ACHN (cell line): ENCODE measurements around the gene PLCL2.

ENCODE experiments used
- DNase-seq: peaks from one replicate; pipeline ENCODE4 v3.0.0-alpha.2; 2015
- in situ Hi-C: cut with HindIII; loops from 2 replicates; pipeline ENCODE4 v1.10.0; 2017; ENCODE audit warnings: low sequenced_read_pairs, low pct_ligation_motif_present, low pct_unique_long_range_greater_than_20kb

Gene PLCL2

DNA sequence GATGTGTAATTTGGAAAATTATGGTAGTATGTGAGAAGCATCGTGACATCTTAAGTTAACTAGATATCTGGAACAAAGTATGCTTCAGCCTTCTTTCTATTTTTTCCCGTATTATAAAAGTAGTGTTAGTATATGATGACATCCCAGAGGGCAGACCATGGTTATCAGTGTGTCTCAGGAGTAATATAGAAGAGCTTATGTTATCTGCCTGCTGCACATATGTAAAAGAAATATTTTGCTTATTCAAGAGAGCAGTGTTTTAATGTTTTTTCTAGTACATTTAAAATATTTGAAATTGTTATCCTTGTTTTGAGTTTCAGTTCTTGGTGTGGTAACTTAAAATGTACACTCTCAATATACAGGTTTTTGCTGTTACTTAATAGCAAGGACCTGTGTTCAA is 24.1 kb downstream of the PLCL2 start:
- DNase-seq = no peak
- in situ Hi-C loops = no loop called here

DNA sequence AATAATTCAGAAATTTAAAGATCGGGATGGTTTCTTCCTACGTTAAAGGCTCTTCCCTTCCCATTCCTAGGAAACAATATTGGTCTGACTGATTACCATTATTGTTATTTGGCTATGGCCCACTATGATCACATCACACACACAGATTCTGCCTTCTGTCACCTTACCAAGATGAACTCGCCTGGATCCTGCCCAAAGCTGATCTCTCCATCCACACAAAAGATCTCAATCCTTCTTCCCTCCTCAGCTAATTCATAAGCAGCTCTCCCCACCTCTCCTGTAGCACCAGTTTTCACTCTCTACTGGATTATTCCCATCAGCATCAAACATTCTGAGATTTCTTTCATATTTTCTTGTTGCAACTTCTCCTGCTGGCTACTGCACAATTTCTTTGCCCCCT is 25.0 kb downstream of the PLCL2 start:
- no peak for DNase-seq
- in situ Hi-C loops = no loop called here

DNA sequence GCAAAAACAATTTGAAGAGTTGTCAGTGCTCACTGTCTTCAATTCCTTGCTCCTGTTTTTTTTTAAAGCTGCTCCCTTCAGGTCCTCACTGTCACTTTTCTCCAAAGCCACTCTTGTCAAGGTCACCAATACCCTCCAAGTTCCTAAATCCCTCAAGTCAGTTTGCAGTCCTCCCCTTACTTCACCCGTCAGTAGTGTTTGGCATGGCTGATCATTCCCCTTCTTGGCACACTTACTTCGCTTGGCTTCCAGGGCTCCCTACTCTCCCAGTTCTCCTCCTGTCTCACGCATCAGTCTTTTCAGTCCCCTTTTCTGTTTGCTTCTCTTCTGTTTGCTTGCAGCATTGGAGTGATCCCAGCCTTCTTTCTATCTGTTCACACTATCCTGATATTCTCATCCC is 25.5 kb downstream of the PLCL2 start:
- DNase-seq = no peak
- in situ Hi-C loops = no loop called here

DNA sequence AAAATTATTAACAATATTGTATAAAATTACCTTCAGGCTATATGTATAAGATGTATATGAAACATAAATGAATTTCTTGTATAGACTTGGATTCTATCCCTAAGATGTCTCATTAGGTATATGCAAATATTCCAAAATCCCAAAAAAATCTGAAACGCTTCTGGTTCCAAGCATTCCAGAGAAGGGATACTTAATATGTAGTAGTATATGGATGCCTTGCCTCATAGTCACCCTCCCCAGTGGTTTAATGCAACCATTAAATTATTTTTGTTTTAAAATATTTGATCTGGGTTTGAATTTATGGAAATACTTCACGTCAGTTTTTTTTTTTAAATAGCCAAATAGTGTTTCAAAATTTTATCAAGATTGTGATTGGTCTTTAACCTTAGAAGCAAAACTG is 27.2 kb downstream of the PLCL2 start:
- in situ Hi-C loops = no loop called here
- DNase-seq = no peak

DNA sequence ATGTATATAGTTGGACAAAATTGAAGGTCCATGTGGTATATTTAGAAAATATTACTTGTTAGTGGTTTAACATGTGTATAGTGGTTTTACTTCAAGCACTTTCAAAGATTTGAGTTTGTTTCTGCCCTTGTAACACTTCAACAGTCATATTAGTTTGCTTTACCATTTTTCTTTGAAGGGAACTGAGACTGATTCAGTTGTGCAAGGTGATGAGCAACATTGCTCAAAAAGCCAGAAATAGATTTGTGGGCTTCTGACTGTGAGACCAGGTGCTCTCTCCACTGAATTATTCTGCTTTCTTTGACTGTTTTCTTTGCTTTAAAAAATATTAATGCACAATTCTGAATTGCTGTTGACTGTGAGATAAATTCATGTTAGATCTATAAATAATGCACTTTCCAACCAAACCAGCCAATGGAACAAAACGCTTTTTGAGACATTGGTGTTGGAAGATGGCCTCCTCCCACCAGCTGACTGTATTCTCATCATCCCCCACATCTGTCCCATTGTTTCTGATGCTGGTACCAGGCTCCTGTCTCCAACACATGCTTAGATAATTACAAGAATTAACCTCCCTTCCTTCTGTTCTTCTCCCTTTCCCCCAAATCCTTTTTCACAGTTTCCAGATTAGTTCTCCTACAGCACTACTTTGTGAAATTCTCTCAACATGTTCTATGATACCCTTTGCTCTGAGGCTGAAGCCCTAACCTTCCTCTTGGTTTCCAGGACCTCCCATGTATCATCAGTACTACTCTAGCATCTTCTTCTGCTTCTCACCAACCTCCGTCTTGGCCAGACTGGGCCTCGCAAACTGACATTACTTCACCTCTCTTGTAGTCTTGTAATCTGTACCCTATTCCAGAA is 27.9 kb downstream of the PLCL2 start:
- DNase-seq = no peak
- in situ Hi-C loops = no loop called here

DNA sequence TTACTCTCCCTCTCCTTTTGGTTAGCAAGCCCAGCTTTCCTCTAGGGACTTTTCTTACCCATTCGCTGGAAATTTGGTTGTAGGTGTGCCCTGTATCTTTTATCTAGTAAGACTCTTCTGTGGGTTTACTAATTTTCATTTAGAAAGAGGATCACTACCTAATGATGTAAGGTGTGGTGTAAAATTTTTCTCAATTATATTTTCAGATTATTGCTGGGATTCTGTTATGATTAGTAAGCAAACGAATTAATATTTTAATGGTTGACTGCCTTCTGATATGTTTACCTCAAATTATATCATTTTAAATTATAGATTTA is 28.5 kb downstream of the PLCL2 start:
- DNase-seq = no peak
- in situ Hi-C loops = no loop called here

DNA sequence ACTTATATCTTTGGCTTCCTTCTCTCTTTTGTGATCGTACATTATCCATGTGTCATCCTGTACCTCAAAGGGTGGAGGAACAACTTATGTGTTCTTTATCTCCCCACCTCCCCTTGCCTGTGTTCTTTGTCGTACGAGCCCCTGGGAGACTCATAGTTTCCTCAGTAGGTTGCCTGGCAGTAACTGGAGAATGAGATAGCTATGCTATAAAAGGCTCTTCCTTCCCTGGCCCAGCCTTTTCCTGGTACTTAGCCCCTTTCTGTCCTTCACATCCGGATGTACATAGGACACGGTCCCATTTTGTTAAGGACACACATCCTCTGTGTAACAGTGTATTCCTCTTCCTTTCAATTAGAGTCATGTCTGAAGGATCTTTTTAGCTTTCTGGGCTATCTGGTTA is 32.1 kb downstream of the PLCL2 start:
- no peak for DNase-seq

DNA sequence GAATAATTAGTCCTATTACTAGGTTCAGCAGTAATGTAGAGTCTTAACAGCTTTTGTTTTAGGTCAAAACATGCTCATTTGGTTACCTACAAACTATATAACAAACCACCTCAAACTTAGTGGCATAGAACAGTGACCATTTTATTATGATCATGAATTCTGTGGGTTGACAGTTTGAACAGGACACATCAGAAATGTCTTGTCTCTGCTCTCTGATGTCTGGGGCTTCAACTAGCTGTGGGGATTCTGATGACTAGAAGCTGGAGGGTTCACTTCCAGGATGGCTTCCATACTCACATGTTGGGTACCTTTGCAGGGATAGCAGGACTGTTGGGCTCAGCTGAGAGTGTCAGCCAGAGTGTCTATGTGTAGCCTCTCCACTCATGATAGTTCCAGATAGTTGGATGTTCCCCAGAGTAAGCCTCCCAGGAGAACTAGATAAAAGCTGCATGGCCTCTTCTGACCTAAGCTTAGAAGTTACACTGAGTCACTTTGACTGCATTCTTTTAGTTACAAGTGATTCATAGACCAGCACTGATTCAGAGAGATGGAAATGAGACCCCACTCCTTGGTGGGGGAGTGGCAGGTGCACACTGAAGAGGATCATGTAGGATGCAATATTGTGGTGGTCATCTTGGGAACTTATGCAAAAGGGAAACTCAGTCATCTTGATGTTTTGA is 32.6 kb downstream of the PLCL2 start:
- in situ Hi-C loops = no loop called here
- DNase-seq = peak; percentile 46

More for the DNA sequence above, 32.1 kb downstream of the PLCL2 start:
- in situ Hi-C loops = no loop called here

DNA sequence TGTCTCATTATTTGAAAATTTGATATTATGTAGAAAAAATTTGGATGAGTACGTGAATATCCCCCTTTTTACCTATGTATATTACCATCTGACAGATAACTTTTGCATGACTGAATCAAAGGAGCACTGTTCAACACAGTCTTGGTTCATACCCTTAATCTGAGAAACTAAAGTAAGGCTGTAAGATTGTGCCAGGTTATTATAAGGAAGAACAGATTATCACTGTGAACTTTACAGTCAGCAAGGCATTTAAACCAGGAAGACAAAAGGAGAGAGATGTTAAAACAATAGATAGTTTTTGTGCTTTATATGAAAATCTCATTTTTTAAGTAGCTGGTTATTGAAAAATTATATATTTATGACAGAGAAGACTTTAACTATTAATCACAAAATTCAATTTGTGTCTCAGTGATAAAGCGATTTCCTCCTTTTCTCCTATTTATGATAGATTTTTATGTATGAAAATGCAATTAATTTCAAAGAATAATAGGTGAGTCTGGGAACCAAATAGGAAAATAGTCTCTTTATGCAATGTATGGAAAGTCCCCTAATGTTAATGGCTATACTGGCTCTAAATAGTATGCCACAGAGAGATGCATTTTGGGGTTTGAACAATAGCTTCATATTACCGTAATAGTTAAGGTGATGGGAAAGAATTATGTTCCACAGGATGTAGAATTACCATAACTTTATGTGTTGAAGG is 33.4 kb downstream of the PLCL2 start:
- in situ Hi-C loops = no loop called here
- no peak for DNase-seq

DNA sequence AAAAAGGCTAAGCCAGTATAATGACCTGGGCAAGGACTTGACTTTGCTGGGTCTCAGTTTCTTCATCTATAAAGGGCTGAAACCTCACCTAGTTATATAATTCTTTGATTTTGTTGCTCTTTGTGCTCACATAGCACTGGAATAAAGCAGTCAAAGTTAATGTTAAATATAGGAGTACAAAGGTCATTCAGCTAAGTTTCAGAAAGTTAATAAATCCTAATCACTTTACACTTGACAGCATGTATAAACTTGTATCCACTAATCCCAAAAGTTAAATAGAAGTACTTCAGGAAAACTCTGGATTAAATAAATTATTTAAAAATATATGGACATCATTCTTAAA is 33.9 kb downstream of the PLCL2 start:
- in situ Hi-C loops = no loop called here
- peak; percentile 9 for DNase-seq

DNA sequence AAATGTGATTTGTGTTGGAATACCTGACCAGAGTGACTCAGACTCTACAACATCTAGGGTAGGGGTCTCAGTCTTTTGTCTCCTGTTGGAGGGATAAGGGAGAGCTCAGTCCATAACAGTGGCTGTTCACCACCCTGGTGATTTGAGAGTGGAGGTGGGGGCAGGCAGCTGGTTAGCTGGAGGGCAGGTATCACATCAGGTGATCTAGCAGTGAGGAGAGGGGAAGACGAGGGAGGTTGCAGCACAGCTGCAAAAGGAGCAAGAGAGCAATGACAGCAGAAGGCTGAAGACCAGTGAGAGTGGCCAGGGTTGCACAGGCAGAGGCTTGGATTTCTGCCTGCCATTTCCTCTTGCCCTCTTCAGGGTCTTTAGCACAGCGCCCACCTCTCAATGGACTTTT is 38.4 kb downstream of the PLCL2 start:
- in situ Hi-C loops = no loop called here
- DNase-seq = no peak

DNA sequence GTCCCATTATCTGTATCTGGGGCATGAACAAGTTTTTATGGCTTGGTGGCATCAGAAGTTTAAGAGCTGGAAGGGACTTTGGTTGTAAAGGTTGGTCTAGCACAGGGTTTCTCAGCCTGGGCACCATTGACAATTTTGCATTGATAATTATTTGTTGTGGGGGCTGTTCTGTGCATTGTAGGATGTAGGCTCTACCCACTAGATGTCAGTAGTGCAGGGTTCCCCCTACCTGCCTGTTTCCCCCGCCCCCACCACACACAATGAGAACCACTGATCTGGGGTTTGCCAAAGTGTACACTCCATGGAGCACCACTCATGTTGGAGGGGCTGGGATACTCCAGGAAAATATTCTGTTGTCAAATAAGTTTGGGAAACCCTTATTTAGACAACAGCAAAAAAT is 42.7 kb downstream of the PLCL2 start:
- in situ Hi-C loops = no loop called here

DNA sequence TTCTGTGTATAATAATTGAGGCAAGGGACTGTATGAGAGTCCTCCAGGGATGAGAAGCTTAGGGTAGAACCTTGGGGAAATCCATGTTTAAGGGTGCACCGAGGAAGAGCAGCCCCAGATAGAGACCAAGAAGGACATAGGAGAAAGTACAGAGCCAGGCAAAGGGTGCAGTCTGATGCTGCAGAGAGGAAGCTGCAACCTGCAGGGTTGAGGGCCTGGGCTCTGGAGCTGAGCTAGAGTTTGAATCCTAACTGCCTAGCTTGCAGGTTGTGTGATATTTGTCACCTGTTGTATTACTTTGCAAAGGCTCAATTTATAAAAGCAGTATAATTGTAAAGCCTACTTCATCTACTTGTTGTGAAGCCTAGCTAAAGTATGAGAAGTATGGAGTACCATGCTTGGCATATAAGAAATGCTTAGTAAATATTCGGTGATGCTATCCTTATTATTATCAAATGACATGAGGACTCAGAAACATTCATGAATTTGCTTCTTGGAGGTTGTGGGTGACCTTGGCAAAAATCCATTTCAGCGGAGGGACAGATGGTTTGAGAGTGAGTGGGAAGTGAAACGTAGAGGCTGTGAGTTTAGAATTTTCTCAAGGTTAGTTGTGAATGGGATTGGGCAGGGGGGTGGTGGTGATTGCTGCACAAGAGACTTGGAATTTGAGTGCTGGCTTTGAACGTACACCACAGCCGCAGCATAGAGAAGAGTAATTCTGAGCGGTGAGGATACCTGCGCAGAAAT is 43.8 kb downstream of the PLCL2 start:
- no peak for DNase-seq
- in situ Hi-C loops = no loop called here

More for the DNA sequence above, 42.7 kb downstream of the PLCL2 start:
- DNase-seq = no peak

DNA sequence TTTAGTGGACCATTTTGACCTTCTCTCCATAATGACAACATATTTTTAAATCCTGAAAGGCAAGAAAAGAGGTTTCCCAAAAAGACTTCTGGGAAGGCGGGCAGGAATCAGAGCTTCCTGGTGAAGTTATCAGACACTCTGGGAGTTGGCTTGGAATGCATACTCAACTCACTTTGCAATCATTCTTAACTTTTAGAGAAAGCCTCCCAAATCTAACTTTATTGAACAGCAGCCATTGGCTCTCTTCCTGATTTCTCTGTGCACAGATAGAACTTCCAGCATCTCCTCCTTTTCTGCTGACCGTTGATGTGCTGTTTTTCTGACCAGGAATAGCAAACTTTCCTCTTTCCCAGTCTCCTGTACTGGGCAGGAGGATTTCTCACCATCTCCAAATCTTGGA is 44.6 kb downstream of the PLCL2 start:
- in situ Hi-C loops = no loop called here
- no peak for DNase-seq

DNA sequence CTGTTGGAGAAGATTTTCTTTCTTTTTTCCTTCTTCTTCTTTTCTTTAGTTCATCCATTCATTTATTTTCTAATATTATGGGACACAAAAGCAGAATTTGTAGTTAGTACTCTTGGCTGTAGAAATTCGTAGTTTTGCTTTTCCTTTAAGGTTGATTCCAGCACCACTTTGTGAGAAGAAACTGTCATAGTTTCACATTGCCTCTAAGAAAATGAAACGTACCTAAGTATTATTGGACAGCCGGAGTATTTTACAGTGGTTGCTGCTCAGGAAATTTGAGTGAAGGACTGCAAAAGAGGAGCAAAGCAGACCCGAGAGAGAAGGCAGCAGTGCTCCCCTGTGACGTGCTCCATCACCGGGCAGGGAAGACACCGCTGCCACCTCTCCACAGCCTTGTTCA is 48.1 kb downstream of the PLCL2 start:
- DNase-seq = peak; percentile 22
- in situ Hi-C loops = no loop called here

DNA sequence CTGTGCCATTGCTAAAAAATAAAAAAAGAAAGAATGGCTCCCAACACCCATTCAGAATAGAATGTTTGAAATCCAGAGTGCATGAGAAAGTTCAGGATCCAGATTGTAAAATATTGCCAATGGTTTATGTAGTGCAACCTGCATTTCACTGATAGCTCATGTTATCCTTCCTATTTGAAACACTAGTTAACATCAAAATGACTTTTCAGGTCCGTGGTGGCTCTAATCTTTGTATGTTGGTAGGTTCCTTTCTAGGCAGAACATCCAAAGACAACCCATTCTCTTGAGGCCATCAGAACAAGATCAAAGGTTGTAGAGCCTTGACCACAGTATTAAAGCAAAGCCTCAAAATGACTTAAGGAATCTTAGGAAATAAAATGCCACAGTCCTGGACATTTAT is 51.0 kb downstream of the PLCL2 start:
- in situ Hi-C loops = no loop called here
- DNase-seq = no peak

DNA sequence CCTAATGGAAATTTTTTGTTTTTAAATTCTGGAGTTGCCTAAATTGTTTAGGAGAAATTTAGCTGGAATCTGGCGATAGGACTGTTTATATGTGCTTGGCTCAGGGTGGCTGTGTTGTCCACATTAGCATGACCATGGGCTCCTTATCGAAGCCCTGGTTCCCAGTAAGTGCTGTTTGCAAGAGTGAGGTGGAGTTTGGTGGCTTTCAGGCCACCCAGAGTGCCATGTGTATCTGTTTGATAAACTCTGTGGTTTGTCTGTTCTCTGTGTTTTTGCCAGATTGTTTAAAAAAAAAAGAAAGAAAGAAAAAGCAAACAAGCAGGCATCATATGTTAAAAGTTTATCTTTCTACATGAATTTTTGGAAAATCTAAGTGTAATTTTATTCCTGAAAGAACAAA is 51.5 kb downstream of the PLCL2 start:
- no peak for DNase-seq
- in situ Hi-C loops = no loop called here

DNA sequence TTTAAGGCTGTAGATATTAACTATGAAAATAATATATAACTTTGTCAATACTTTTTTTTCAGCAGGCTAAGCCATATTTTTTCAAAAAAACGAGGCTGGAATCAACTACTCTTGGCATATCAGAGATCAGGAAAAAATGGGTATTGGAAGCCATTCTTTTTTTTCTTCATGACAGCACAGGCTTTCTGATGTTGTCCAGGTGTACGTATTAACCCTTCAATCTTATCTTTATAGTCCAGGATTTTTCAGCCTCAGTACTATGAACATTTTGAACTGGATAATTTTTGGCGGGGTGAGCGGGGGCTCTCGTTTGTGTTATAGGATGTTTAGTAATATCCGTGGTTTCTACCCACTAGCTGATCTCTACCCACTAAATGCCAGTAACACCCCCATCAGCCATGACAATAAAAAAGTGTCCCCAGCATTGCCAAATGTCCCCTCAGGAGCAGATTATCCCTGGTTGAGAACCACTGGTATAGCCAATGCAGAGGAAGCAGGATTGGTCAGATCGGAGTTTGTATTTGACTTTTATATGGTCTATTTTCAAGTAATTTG is 52.0 kb downstream of the PLCL2 start:
- in situ Hi-C loops = no loop called here
- no peak for DNase-seq

DNA sequence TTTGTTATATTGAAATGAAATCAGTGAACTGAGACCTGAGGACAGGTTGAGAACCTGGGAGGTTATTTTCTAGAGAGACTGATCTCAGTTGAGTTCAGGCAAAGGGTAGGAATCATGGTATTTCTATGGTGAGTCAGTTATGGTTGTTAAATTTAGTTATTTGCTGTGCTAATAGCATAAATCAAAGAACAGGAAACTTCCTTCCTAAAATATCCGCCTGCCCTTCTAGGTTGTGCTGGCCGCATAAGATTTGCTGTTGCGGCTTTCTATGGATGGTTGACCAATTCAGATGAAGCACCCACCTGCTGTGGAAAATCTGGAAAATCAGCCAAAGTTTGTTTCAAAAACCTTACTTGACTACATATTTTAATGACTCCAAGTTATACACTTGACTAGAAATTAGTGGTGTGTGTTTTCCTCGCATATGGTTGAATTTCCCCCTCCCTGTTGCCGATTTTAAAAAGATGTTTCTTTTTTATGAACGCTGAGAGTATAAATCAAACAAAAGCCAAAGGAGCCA is 52.6 kb downstream of the PLCL2 start:
- in situ Hi-C loops = no loop called here
- no peak for DNase-seq
